NCI-H748 (cell line): ENCODE results near the gene COMTD1.
A peak's percentile ranks its signal among the peaks of the same experiment; 100 is the strongest.
"Not testable (repeated sequence)": the region's sequence is repeated elsewhere in the genome, so short reads cannot be mapped to it uniquely, and the experiment has no call there.

Experiments used
- DNase-seq: peaks from one replicate; lab custom pipeline; 2025; ENCODE audit not compliant: unreplicated experiment; lab: John Stamatoyannopoulos, UW

Gene COMTD1

GRCh38 chr10:75197066-75197465 lies 38.7 kb downstream of the COMTD1 start:
- no peak for DNase-seq

GRCh38 chr10:75195035-75195763 lies 40.6 kb downstream of the COMTD1 start:
- DNase-seq, result no peak

GRCh38 chr10:75194625-75195024 lies 41.1 kb downstream of the COMTD1 start:
- not testable (repeated sequence) for DNase-seq

GRCh38 chr10:75191821-75192568 lies 43.8 kb downstream of the COMTD1 start:
- DNase-seq, result no peak

- no peak for DNase-seq
Measured at GRCh38 chr10:75189266-75190096, 46.3 kb downstream of the COMTD1 start.

- not testable (repeated sequence) for DNase-seq
Measured at GRCh38 chr10:75188522-75188921, 47.2 kb downstream of the COMTD1 start.

GRCh38 chr10:75187961-75188426 lies 47.8 kb downstream of the COMTD1 start:
- DNase-seq, result peak; percentile 36

GRCh38 chr10:75186310-75186709 lies 49.4 kb downstream of the COMTD1 start:
- DNase-seq, result no peak
